T-helper 1 cell treated with Interleukin-12 subunit alpha and Interleukin-12 subunit beta and Interleukin-4 antibody, amounts not matched to agents 30 ng/mL and 1 ng/mL, for 36 hours (primary cell): ENCODE data around the gene MMP27. TPM values are rescaled to one million over a fixed set of nuclear protein-coding genes. Genes with fewer than 3 reads are reported as not detected.

Source experiments
- total RNA-seq: library from RNA; stranded (reverse); gene quantifications from 2 replicates; pipeline ENCODE4 v1.2.3, GENCODE V29; 2022

Gene MMP27
- total RNA-seq, 1 donor from 2014 or later = not detected

Other genes with a start within 250 kb of the MMP27 start
- not detected in 2 replicates for gene MMP7, start 175.0 kb downstream of the MMP27 start, total RNA-seq
- not detected in 2 replicates for gene MMP20, start 80.4 kb downstream of the MMP27 start, total RNA-seq
- not detected in 2 replicates for gene MMP8, start 19.2 kb upstream of the MMP27 start, total RNA-seq
- not detected in 2 replicates for gene MMP10, start 74.9 kb upstream of the MMP27 start, total RNA-seq
- gene MMP1, start 92.4 kb upstream of the MMP27 start, total RNA-seq = not detected in 2 replicates
- gene MMP3, start 137.8 kb upstream of the MMP27 start, total RNA-seq = not detected in 2 replicates
- gene MMP12, start 169.2 kb upstream of the MMP27 start, total RNA-seq = not detected in 2 replicates
- gene MMP13, start 250.0 kb upstream of the MMP27 start, total RNA-seq = 0.17 TPM in 1 of 2 replicates, not detected in the other